ENCODE results near the gene FAM53A. TPM values are rescaled to one million over a fixed set of nuclear protein-coding genes. Genes with fewer than 3 reads are reported as not detected.
"Not testable (repeated sequence)": the region's sequence is repeated elsewhere in the genome, so short reads cannot be mapped to it uniquely, and the experiment has no call there.

The FAM53A gene
- total RNA-seq, 3 donors from 2014 or later, result 1.3 to 4.0 (median 1.6) TPM

DNA sequence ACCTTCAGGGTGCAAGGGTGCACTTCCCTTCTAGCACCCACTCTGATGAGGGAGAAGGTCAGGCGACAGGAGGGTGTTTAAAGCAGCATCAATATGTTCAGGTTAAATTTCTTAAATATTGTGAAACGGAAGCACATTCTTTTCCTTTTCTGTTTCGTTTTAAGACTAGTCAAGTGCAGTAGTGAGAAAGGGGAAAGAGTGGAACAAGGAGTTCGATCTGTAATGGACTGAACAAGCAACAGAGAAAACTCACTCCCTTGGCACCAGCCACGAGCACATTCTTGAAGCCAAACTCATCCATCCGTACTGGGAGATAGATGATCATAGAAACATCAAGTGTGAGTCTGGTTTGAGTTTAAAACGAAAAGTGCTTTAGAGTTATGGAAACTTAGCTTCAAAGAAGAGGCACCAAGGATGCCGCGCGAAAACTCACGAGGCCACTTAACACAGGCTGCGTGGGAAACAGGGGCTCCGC is 815 bp downstream of the FAM53A start:
- no peak for DNase-seq
- Mint-ChIP-seq H3K4me3 (peak overlapping the region; percentile 79), H3K27me3 (ENCODE audit: low read depth) (no peaks in the 10 kb centered on the region), H3K9me3 (no peaks in the 10 kb centered on the region), H3K4me1 (ENCODE audit: low read depth) (peaks cover 11% of the 10 kb centered on the region), H3K36me3 (ENCODE audit: insufficient read depth) (no peaks in the 10 kb centered on the region)
- no peak for ATAC-seq

DNA sequence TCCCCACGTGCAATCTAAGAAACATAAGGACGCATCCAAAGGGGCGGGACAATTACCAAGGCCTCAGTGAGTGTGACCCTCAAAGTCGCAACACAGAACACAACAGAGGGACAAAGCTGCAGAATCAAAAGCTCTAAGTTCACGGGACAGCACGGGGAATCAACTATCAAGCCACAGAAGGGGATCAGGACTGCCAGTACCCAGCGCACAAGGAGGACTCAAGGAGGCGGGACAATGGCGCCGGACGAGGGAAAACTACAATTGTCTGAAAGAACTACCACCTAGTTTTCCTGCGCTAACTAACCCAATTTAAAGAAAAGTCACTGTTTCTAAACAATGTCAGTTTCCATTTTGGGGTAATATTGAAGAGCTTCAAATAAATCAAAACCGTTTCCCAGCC is 1.3 kb downstream of the FAM53A start:
- DNase-seq (no peak), ATAC-seq (no peak)
- Mint-ChIP-seq H3K36me3 (ENCODE audit: insufficient read depth) (no peaks in the 10 kb centered on the region), H3K4me1 (ENCODE audit: low read depth) (peaks cover 11% of the 10 kb centered on the region), H3K9me3 (no peaks in the 10 kb centered on the region), H3K4me3 (peak overlapping the region; percentile 79), H3K27me3 (ENCODE audit: low read depth) (no peaks in the 10 kb centered on the region)

DNA sequence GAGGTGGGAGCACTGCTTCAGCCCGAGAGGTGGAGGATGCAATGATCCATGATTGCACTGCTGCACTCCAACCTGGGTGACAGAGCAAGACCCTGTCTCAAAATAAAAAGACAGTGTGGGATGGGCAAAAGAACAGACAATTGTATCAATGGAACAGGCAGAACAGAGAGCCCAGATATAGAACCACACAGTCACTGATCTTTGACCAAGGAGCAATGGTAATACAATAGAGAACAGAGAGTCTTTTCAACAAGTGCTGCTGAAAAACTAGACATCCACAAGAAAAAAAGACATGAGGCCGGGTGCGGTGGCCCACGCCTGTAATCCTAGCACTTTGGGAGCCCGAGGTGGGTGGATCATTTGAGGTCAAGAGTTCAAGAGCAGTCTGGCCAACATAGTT is 5.9 kb downstream of the FAM53A start:
- no peaks in the 10 kb centered on the region for H3K27me3 Mint-ChIP-seq (ENCODE audit: low read depth)
- DNase-seq (no peak), ATAC-seq (no peak)
- peaks cover 8% of the 10 kb centered on the region for H3K4me1 Mint-ChIP-seq (ENCODE audit: low read depth)
- H3K36me3 Mint-ChIP-seq (ENCODE audit: insufficient read depth), result no peaks in the 10 kb centered on the region
- no peaks in the 10 kb centered on the region for H3K9me3 Mint-ChIP-seq
- no peak overlapping the region for H3K4me3 Mint-ChIP-seq

DNA sequence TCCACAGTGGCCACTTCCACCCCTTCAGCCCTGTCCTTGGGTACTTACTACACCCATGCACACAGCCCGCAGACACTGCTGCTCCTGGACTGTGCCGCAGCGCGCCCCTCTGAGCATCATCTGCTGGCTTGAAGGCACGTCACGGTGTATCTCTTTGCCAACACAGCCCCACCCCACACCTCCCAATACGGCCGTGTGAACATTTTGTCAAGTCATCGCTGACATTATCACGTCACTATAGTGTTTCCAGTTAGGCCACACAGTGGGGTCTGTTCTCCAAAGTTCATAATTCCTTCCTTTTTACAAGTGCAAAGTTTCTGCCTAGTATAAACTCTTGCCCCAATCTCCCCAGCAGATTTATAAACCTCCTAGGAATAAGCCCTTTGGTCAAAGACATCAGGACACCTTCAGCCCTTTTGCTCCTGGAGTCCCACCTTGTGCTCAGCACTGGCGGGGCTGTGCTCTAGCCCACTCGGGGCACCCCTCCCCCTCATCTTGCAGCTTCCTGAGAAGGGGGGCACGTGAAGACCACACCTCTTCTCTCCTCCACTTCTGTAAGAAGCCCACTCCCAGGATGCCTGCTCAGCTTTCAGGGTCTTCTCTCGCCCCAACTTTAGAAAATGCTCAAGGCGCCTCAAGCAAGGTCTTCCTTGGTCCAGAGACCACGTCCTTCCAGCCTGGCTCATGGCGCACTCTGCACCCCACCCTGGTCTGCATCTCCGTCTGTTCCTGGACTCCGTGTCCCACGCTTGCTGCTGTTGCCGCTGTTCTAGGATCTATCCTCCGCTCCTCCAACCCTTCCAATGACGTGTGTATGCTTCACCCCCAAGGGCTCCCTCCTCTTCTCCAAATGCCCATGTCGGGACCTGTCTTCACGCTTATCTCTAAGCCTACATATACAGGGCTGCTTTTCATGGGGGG is 7.2 kb downstream of the FAM53A start:
- Mint-ChIP-seq H3K4me1 (ENCODE audit: low read depth) (no peaks in the 10 kb centered on the region), H3K27me3 (ENCODE audit: low read depth) (no peaks in the 10 kb centered on the region), H3K4me3 (no peak overlapping the region), H3K9me3 (no peaks in the 10 kb centered on the region), H3K36me3 (ENCODE audit: insufficient read depth) (peaks cover 2% of the 10 kb centered on the region)
- no peak for DNase-seq
- ATAC-seq, result no peak

DNA sequence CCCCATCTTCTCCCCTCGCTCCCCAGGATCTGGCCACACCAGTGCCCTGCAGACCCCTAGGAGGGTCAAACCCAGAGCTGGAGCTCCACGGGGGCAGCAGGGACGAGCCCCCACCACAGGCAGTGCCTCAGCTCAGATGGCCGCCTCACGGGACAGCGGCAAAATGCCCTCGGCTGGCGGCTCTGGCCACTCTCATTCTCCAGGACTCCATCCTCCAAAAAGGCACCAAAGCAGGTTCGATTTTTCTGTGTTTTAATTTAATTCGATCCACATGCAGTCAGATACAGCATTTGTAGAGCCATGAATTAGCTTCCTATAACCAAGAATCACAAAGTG is 8.3 kb downstream of the FAM53A start:
- no peak overlapping the region for H3K4me3 Mint-ChIP-seq
- no peak for ATAC-seq
- peaks cover 2% of the 10 kb centered on the region for H3K36me3 Mint-ChIP-seq (ENCODE audit: insufficient read depth)
- no peaks in the 10 kb centered on the region for H3K4me1 Mint-ChIP-seq (ENCODE audit: low read depth)
- no peak for DNase-seq
- no peaks in the 10 kb centered on the region for H3K27me3 Mint-ChIP-seq (ENCODE audit: low read depth)
- no peaks in the 10 kb centered on the region for H3K9me3 Mint-ChIP-seq

DNA sequence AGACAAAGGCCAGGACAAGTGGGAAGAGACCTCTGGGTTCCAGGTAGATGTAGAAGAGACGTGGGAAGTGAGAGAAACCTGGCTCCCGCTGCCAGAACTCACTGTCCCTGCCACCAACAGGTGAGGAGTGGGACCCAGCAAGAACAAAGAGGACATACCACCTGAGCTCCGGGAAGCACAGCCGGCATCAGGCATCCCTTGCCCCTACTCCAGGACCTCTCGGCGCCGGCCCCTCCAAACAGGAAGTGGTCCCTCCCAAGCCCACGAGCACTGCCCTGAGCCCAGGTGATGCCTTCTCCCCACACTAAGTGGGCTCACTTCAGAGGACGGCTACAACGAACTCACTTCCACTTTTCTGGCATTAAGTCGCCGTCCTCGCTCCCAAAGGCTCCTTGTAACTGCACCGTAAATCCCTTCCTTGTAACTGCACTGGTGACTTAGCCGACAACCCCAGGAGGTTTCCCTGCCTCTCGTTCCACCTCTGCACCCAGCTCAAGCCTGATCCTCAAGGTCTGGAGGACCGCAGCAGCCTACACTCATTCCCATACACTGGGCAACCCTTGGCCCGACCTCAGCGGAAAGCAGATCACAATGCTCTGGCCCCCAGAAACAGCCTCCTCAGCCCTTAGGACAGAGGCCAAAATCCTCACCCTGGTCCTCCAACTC is 8.8 kb downstream of the FAM53A start:
- peaks cover 2% of the 10 kb centered on the region for H3K36me3 Mint-ChIP-seq (ENCODE audit: insufficient read depth)
- no peaks in the 10 kb centered on the region for H3K4me1 Mint-ChIP-seq (ENCODE audit: low read depth)
- H3K27me3 Mint-ChIP-seq (ENCODE audit: low read depth), result no peaks in the 10 kb centered on the region
- no peak for DNase-seq
- no peak overlapping the region for H3K4me3 Mint-ChIP-seq
- no peak for ATAC-seq
- no peaks in the 10 kb centered on the region for H3K9me3 Mint-ChIP-seq

DNA sequence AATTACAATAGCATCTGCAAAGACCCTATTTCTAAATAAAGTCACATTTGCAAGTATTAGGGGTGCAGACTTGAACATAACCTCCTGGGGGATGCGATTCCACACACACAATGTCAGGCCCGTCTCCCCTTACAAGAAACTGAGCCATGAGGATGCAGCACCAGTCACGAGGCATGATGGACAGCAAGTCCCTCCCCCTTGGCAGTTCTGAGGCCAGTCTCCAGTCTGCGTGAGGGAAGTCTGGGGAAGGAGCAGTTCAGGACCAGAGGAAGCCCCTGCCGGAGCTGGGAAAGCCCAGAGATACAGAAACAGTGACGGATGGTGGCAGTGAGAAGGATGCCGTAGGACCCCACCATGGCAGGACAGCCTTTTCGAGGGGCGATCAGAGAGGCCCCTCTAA is 9.4 kb downstream of the FAM53A start:
- H3K4me1 Mint-ChIP-seq (ENCODE audit: low read depth), result no peaks in the 10 kb centered on the region
- H3K9me3 Mint-ChIP-seq, result no peaks in the 10 kb centered on the region
- peaks cover 2% of the 10 kb centered on the region for H3K36me3 Mint-ChIP-seq (ENCODE audit: insufficient read depth)
- ATAC-seq (no peak), DNase-seq (no peak)
- no peak overlapping the region for H3K4me3 Mint-ChIP-seq
- H3K27me3 Mint-ChIP-seq (ENCODE audit: low read depth), result no peaks in the 10 kb centered on the region

DNA sequence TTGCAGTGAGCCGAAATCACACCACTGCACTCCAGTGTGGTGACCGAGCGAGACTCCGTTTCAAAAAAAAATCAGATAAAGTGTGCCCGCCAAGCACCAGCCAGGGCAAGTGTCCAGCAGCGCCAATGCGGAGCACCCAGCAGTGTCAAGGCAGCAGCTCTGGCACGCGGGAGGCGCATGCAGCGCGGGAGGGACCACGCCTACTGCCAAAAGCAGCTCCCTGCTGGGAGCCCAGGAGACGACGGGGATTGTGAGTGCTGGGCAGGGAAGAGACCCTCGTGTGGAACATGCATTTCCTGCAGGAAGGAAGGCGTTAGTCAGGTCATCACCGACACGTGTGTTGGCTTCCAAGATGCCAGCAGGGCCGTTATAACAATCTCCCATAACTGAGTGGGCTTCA is 10.4 kb downstream of the FAM53A start:
- no peak for ATAC-seq
- H3K4me3 Mint-ChIP-seq, result no peak overlapping the region
- peaks cover 2% of the 10 kb centered on the region for H3K36me3 Mint-ChIP-seq (ENCODE audit: insufficient read depth)
- no peaks in the 10 kb centered on the region for H3K9me3 Mint-ChIP-seq
- H3K27me3 Mint-ChIP-seq (ENCODE audit: low read depth), result no peaks in the 10 kb centered on the region
- H3K4me1 Mint-ChIP-seq (ENCODE audit: low read depth), result no peaks in the 10 kb centered on the region
- no peak for DNase-seq

DNA sequence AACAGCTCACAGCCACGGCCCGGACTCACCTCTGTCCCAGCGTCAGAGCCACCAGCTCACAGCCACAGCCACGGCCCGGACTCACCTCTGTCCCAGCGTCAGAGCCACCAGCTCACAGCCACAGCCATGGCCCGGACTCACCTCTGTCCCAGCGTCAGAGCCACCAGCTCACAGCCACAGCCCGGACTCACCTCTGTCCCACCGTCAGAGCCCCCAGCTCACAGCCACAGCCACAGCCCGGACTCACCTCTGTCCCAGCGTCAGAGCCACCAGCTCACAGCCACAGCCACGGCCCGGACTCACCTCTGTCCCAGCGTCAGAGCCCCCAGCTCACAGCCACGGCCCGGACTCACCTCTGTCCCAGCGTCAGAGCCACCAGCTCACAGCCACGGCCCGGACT is 13.1 kb downstream of the FAM53A start:
- H3K27me3 Mint-ChIP-seq (ENCODE audit: low read depth); H3K9me3 Mint-ChIP-seq; DNase-seq; ATAC-seq; H3K4me1 Mint-ChIP-seq (ENCODE audit: low read depth); H3K36me3 Mint-ChIP-seq (ENCODE audit: insufficient read depth); H3K4me3 Mint-ChIP-seq: not testable (repeated sequence)

DNA sequence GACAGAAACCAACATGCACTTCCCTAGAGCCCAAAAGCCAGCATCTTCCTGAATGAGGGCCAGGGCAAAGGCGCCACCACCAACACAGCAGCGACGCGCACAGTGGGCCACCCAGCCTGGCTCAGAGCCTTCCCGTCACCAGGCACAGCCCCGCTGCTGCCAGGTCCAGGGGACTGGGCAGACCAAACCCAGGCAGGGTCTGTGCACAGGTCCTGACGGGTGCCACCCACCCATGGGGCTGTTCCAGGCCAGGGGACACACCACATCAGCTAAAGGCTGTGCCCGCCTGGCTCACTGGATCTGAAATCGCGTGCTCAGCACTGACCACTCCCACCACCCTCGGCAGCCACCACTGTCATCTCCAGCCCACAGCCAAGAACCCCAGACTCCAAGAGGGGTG is 13.8 kb downstream of the FAM53A start:
- no peaks in the 10 kb centered on the region for H3K27me3 Mint-ChIP-seq (ENCODE audit: low read depth)
- H3K4me1 Mint-ChIP-seq (ENCODE audit: low read depth), result no peaks in the 10 kb centered on the region
- no peaks in the 10 kb centered on the region for H3K9me3 Mint-ChIP-seq
- ATAC-seq (no peak), DNase-seq (no peak)
- no peak overlapping the region for H3K4me3 Mint-ChIP-seq
- peaks cover 2% of the 10 kb centered on the region for H3K36me3 Mint-ChIP-seq (ENCODE audit: insufficient read depth)

DNA sequence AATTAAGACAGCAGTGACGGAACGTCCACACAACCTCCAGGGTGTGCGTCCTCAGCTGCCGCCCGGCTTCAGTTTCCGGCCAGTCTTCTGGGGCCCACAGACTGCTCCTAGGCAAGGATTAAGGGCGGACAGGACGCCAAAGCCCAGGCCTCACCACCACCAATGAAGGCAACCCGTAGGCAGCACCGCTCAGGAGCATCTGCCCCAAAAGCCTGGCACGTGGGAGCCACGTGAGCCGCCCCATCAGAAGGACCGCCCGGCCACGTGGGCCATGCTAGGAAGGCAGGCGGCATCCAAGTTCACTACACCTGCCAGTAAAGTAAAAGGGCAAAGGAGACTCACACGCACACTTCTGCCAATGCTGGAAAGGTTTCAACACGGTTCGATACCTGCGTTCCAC is 14.3 kb downstream of the FAM53A start:
- H3K4me1 Mint-ChIP-seq (ENCODE audit: low read depth), result no peaks in the 10 kb centered on the region
- ATAC-seq (no peak), DNase-seq (no peak)
- H3K9me3 Mint-ChIP-seq, result no peaks in the 10 kb centered on the region
- H3K36me3 Mint-ChIP-seq (ENCODE audit: insufficient read depth), result peaks cover 2% of the 10 kb centered on the region
- H3K27me3 Mint-ChIP-seq (ENCODE audit: low read depth), result no peaks in the 10 kb centered on the region
- no peak overlapping the region for H3K4me3 Mint-ChIP-seq

DNA sequence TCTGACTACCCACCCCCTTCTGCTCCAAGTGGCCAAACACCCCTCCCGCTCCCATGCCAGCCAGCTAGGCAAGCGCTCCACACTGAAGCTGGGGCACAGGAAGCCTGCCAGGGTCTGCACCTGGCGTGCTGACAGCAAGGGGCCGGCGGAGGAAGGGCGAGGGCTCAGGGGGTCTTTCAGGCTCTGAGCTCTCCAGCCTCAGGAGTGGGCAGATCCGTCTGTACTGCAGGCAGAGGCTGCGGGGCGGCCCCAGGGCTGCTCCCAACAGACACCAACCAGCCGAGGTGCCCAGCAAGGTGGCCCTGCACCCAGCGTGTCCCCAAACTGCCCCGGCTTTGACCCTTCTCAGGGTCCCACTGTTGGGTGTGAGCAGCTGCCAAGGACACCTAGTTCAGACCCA is 14.8 kb downstream of the FAM53A start:
- ATAC-seq (no peak), DNase-seq (no peak)
- H3K9me3 Mint-ChIP-seq, result no peaks in the 10 kb centered on the region
- no peak overlapping the region for H3K4me3 Mint-ChIP-seq
- H3K27me3 Mint-ChIP-seq (ENCODE audit: low read depth), result no peaks in the 10 kb centered on the region
- H3K36me3 Mint-ChIP-seq (ENCODE audit: insufficient read depth), result peaks cover 2% of the 10 kb centered on the region
- H3K4me1 Mint-ChIP-seq (ENCODE audit: low read depth), result no peaks in the 10 kb centered on the region

DNA sequence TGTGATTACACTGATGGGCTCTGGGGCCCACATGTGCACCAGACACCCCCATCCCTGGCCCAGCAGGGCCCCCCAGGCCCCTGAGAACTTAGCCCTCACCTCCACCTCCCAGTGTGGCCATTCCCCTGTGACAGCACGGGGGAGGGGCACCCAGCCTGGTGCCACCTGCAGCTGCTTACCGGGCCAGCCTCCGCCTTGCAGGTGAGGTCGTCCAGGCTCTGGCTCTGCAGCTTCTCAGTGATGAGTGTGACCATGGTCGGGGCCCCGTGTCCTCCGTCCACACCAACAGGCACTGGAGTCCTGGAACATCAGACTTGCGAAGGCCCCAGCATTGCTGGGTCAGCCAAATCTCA is 15.6 kb downstream of the FAM53A start:
- Mint-ChIP-seq H3K27me3 (ENCODE audit: low read depth) (no peaks in the 10 kb centered on the region), H3K4me1 (ENCODE audit: low read depth) (no peaks in the 10 kb centered on the region), H3K36me3 (ENCODE audit: insufficient read depth) (peaks cover 2% of the 10 kb centered on the region), H3K9me3 (no peaks in the 10 kb centered on the region), H3K4me3 (no peak overlapping the region)
- no peak for ATAC-seq
- no peak for DNase-seq

DNA sequence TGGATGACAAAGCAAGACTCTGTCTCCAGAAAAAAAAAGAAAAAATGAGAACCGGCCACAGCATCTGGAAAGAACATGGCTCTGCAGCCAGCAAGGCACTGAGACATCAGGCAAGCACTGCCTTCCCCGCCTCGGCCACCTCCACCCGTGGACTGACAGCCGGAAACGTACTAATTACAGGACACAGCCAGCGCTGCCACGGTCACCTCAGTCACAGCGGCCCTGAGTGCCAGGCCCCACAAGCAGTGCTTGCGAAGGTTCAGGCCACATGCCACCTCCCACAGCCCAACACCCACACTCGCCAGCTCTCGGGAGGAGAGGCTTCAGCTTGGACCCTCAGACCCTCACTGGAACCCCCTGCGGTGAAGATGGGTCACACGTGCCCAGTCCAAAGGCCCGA is 16.8 kb downstream of the FAM53A start:
- Mint-ChIP-seq H3K36me3 (ENCODE audit: insufficient read depth) (peaks cover 2% of the 10 kb centered on the region), H3K27me3 (ENCODE audit: low read depth) (no peaks in the 10 kb centered on the region)

DNA sequence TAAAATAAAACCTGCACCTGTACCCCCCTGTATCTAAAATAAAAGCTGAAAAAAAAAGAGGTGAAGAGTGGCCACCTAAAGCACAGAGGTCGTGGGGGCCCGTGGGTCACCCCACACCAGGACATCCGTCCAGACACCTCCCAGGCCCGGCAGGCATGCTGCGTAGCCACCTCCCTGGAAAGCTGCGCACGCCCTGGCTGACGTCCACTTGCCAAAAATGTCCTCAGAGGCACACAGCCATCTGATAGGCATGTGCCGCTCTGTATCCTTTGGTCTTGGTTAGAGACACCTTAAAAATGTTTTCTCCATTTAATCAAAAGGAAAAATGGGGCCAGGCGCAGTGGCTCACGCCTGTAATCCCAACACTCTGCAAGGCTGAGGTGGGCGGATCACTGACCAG is 17.7 kb downstream of the FAM53A start:
- Mint-ChIP-seq H3K4me1 (ENCODE audit: low read depth) (no peaks in the 10 kb centered on the region), H3K9me3 (no peaks in the 10 kb centered on the region), H3K4me3 (no peak overlapping the region), H3K36me3 (ENCODE audit: insufficient read depth) (peaks cover 2% of the 10 kb centered on the region), H3K27me3 (ENCODE audit: low read depth) (no peaks in the 10 kb centered on the region)
- DNase-seq (no peak), ATAC-seq (no peak)

More for the DNA sequence above, 16.8 kb downstream of the FAM53A start:
- Mint-ChIP-seq H3K9me3 (no peaks in the 10 kb centered on the region), H3K4me1 (ENCODE audit: low read depth) (no peaks in the 10 kb centered on the region), H3K4me3 (no peak overlapping the region)
- no peak for DNase-seq
- no peak for ATAC-seq
